Testis (tissue), 3 donors: ENCODE data around the gene SLC9A4. TPM values are rescaled to one million over a fixed set of nuclear protein-coding genes. Genes with fewer than 3 reads are reported as not detected.

Experiments used
- DNase-seq: peaks from one replicate; pipeline ENCODE4 v3.0.0-alpha.2; 2019
- H3K27ac ChIP-seq, 2 donors: fragments of 200-600 bp; sonication (generic); one replicate each; pipeline ENCODE4 v1.5.1; 2019
- H3K27me3 ChIP-seq: fragments of 200-600 bp; sonication (generic); one replicate; pipeline ENCODE4 v1.5.1; 2019
- H3K36me3 ChIP-seq: fragments of 200-600 bp; sonication (generic); one replicate; pipeline ENCODE4 v1.5.1; 2017; ENCODE audit warnings: low read depth; ENCODE audit errors: missing control alignments
- H3K4me1 ChIP-seq: fragments of 200-600 bp; sonication (generic); one replicate; pipeline ENCODE4 v1.5.1; 2019
- H3K4me3 ChIP-seq, 2 donors: fragments of 200-600 bp; sonication (generic); one replicate each; pipeline ENCODE4 v1.5.1; 2017 to 2019
- H3K9me3 ChIP-seq: fragments of 200-600 bp; sonication (generic); one replicate; pipeline ENCODE4 v1.5.1; 2017
- CTCF ChIP-seq, 3 experiments: fragments of 450-650 bp in 2 of 3; fragments of 200-600 bp in 1 of 3; sonication (generic) in 1 of 3; IDR thresholded peaks; one replicate each; pipeline ENCODE4 v1.5.1; 2016 to 2019; ENCODE audit warnings: antibody characterized with exemption in 3 of 3, mild to moderate bottlenecking in 2 of 3, moderate library complexity in 1 of 3
- POLR2A ChIP-seq: fragments of 450-650 bp; IDR thresholded peaks from one replicate; pipeline ENCODE4 v1.6.1; 2017; ENCODE audit warnings: antibody characterized with exemption, mild to moderate bottlenecking, moderate library complexity
- WGBS, 2 donors: methylation state at CpG; one replicate each; pipeline ENCODE4 v1.1.5; 2018; 5-methylcytosine and 5-hydroxymethylcytosine counted together
- intact Hi-C: fragments of 100-400 bp; cut with DNase I; formaldehyde crosslinking; loops from one replicate; pipeline ENCODE4 v1.15.1; 2023; ENCODE audit warnings: low total_unique reads
- polyA plus RNA-seq: library from polyadenylated mRNA; stranded (reverse); fragments of 350-450 nt; fragmentation: Illumina TruSeq; extraction: RNeasy Lipid Tissue Mini Kit (QIAGEN cat#74804); gene quantifications from one replicate; pipeline ENCODE4 v1.2.3, GENCODE V29; 2014; ENCODE audit warnings: low read depth, low replicate concordance; ENCODE audit not compliant: insufficient read depth
- total RNA-seq, 2 donors: library from RNA; depleted of rRNA; stranded (reverse); fragments of >200 nt; gene quantifications; one replicate each; pipeline ENCODE4 v1.2.3, GENCODE V29; 2016

Gene SLC9A4
- total and polyA plus RNA-seq, 3 donors from 2014 or later, result 0.31 to 0.81 (median 0.34) TPM

- no peak for DNase-seq
- WGBS, 2 donors, result 79 to 80% methylated on average over 6 of the region's 6 CpGs
- Histone ChIP-seq H3K9me3 (no peaks in the 10 kb centered on the region), H3K27ac (no peak overlapping the region), H3K4me3 (no peak overlapping the region), H3K27me3 (no peaks in the 10 kb centered on the region), H3K4me1 (no peaks in the 10 kb centered on the region), H3K36me3 (no peaks in the 10 kb centered on the region)
- TF ChIP-seq CTCF (IDR thresholded peaks at IDR 0.05) (no peak), POLR2A (no peak)
- intact Hi-C loops, result no loop called here
These were observed 11.5 kb downstream of the SLC9A4 start for GRCh38 chr2:102484310-102485061.

GRCh38 chr2:102485147-102485785 is 12.2 kb downstream of the SLC9A4 start:
- H3K36me3 ChIP-seq, result no peaks in the 10 kb centered on the region
- intact Hi-C loops, result no loop called here
- TF ChIP-seq CTCF (IDR thresholded peaks at IDR 0.05) (no peak), POLR2A (no peak)
- DNase-seq, result no peak
- no peaks in the 10 kb centered on the region for H3K27me3 ChIP-seq
- H3K9me3 ChIP-seq, result no peaks in the 10 kb centered on the region
- WGBS, 2 donors, result 69 to 79% methylated on average over 5 of the region's 5 CpGs
- H3K4me3 ChIP-seq, result no peak overlapping the region
- H3K27ac ChIP-seq, result no peak overlapping the region
- no peaks in the 10 kb centered on the region for H3K4me1 ChIP-seq

- no peaks in the 10 kb centered on the region for H3K36me3 ChIP-seq
- no peak for DNase-seq
- intact Hi-C loops, result no loop called here
- H3K27me3 ChIP-seq, result no peaks in the 10 kb centered on the region
- no peak overlapping the region for H3K27ac ChIP-seq
- H3K9me3 ChIP-seq, result no peaks in the 10 kb centered on the region
- 57 to 63% methylated on average over 1 of the region's 1 CpG for WGBS, 2 donors
- H3K4me3 ChIP-seq, result no peak overlapping the region
- no peaks in the 10 kb centered on the region for H3K4me1 ChIP-seq
- no peak for TF ChIP-seq CTCF (IDR thresholded peaks at IDR 0.05)
- no peak for TF ChIP-seq POLR2A
These were observed 14.1 kb downstream of the SLC9A4 start for GRCh38 chr2:102486941-102487702.

GRCh38 chr2:102487761-102488462 is 14.9 kb downstream of the SLC9A4 start:
- no peak for TF ChIP-seq POLR2A
- Histone ChIP-seq H3K36me3 (no peaks in the 10 kb centered on the region), H3K4me3 (no peak overlapping the region), H3K27ac (no peak overlapping the region), H3K4me1 (no peaks in the 10 kb centered on the region), H3K27me3 (no peaks in the 10 kb centered on the region), H3K9me3 (no peaks in the 10 kb centered on the region)
- intact Hi-C loops, result no loop called here
- DNase-seq, result no peak
- 81% methylated on average over 8 of the region's 8 CpGs for WGBS, 2 donors

GRCh38 chr2:102489646-102490045 is 16.6 kb downstream of the SLC9A4 start:
- TF ChIP-seq CTCF (IDR thresholded peaks at IDR 0.05) (no peak), POLR2A (no peak)
- Histone ChIP-seq H3K27me3 (no peaks in the 10 kb centered on the region), H3K4me3 (no peak overlapping the region), H3K36me3 (no peaks in the 10 kb centered on the region), H3K27ac (no peak overlapping the region), H3K9me3 (no peaks in the 10 kb centered on the region), H3K4me1 (no peaks in the 10 kb centered on the region)
- intact Hi-C loops, result no loop called here
- WGBS, 2 donors, result 86 to 94% methylated on average over 1 of the region's 1 CpG
- DNase-seq, result no peak
